NCI-H1048 (cell line): ENCODE results near the gene SLC16A5.
"Not testable (repeated sequence)": the region's sequence is repeated elsewhere in the genome, so short reads cannot be mapped to it uniquely, and the experiment has no call there.

Source experiments
- DNase-seq: peaks from one replicate; lab custom pipeline; 2025; lab: John Stamatoyannopoulos, UW

SLC16A5 gene

DNA sequence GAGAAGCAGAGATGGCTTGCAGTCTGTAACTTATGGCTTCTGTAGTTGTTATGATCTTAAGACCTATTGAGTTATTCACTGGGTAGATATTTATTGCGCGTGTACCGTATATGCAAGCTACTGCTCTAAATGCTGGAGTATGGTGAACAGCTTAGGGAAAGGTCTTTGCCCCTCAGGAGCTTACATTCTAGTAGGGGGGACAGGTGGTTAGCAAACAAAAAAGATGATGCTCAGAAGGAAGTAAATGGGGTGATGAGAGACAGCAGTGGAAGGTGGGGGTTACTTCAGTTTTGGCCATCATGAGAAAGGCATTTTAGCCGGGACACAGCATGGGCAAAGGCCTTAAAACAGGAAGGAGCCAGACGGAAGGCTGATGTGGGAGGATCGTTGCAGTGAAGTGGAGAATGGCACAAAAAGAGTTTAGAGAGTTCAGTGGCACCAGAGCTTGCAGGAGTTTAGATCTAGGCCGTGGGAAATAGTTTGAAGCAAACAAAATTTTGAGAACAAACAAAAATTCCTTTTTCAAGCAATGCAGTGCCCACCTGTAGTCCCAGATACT, 24.1 kb downstream of the SLC16A5 start:
- DNase-seq, result no peak

DNA sequence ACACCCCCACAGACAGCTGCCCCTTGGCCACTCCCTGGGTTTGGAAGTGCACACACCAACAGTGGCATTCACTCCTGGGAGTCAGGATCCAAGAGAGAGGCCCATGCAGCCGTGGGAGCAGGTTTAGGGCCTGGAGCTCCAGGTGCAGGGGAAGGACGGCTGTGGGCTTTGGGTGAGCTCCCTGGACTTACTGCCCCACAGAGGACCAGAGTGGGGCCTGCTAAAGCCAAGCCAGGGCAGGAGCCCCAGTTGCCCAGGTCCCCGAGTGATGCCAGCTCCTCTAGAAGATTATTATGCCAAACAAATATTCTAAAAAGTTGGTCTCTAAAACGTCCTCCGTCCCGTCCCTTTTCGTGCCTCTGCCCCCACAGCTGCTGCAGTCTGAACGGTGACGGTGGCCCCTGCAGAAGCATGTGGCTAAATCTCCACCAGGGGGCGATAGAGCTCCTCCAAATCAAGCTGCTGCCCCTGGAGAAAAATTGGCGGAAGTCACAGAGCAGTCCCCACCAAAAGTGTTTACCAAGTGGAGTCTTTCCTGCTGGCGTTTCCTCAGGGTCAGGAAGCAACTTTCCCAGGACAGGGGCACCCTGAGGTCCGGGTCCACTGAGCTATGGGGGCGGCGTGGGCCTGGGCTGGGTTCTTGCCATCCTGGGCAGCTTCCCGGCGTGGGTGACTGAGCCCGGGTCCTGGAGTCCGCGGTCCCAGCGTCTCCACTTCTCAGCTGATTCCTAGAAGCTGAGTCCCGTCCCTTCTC, 26.2 kb downstream of the SLC16A5 start:
- peak; percentile 58 for DNase-seq

DNA sequence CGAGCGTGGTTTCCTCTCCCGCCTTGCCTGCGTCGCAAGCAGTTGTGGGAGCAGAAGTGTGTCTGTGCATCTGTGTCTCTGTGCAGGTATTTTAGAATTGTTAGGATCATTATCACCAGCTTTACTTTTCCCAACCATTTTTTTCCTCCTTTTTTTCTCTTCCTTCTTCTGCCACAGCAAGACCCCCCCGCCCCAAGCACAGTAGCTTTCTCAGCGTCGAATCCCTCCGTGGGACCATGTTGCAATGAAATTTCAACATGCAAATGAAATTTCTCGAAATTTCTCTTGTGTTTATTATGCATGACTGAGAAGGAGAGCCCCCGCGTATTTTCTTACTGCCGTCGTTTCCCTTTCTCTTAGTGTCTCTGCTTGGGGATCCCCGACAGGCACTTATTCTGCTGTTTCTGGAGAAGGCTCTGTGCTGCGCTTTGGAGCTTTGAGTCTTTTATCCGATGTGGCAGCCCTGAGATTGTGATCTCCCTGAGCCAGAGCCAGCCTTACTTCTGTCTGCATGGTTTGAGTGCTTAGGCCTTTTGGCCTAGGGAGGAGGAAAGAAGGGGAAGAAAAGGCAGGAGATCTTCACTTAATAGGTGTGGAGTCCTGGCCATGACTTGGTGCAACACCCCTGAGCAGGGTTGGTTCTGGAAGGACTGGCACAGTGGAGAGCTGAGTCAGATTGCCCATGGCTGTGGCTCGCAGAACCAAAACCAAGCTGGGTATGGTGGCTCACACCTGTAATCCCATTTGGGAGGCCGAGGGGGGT, 27.0 kb downstream of the SLC16A5 start:
- no peak for DNase-seq

DNA sequence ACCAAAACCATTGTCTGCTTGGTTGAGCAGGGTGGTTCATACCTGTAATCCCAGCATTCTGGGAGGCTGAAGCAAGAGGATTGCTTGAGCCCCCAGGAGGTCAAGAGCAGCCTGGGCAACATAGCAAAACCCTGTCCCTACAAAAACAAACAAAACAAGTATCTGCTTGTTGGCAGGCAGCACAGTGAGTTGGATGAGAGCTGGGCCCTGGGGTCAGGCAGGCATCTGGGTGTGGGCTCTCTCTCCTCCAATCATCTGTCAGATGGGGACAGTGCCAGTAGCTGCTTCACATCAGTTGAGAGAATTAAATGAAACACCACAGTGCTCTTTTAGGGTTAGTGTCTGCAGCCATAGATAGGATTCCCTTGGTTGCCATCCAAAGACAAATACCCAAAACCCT, 27.8 kb downstream of the SLC16A5 start:
- DNase-seq, result no peak

DNA sequence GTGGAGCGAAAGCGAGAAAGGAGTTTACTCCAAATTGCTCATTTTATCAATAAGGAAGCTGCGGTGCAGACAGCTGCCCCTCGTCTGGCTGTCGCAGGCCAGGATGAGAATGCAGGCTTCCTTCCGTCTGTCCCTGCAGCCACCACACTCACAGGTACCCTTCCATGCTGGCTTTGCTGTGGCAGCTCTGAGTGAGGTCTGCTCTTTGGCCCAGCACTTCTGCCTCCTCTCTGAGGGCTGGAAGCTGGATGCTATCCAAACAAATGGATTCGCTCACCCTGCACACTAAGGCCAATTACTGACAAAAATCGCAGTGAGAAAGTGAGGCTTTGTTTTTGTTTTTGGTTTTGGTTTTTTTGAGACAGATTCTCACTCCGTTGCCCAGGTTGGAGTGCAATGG, 29.0 kb downstream of the SLC16A5 start:
- DNase-seq, result no peak

DNA sequence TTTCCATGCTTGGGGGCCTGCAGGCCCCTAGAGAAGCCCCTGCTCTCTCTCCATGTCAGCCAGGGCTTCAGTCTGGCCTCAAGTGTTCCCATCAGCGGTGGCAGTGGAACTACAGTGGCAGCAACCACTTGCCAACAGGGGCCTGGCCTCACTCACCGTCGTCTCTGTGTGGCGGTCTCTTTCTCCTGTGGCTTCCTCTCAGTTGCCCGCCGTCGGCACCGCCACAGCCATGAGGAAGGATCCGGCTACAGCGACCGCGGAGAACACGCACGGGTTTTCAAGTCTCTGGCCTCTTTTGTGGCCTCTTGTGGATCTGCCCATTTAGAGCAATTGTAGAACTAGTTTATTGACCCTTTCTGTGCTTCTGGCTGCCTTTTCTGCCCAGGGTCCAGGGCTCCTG, 30.6 kb downstream of the SLC16A5 start:
- DNase-seq, result no peak

DNA sequence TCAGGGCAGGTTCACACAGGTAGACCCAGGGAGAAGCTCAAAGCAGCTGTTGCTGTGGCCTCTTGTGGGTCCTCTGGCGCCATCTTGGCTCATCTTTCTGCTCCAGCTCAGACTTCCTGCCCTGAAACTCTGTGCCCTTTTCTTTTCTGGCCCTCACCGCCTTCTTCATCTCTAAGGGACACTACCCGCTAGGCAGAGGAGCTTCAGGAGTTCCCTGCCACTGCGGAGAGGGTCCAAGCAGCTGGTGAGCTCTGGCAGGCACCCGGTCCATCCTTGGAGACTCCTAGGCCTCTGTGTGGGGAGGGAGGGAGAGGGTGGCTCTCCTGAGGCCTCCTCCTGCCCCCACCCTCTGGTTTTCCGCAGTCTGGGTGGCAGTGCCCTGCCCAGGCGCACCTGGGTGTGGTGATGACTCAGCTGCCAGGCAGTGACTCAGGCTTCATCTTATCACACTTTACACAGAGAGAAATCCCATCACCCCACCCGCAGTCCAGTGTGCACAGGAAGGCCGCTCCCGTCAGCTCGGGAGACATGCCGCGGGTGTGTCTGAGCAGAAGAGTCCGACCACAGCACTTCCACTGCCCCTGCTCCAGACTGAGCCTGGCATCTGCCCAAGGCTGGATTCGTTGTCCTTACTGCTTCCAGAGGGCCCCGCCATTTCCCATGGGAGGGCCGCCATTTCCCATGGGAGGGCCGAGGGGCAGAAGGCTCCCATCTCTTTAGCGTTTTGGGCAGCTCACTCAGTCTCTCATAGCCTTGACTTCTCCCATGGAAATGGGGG, 36.5 kb downstream of the SLC16A5 start:
- no peak for DNase-seq

DNA sequence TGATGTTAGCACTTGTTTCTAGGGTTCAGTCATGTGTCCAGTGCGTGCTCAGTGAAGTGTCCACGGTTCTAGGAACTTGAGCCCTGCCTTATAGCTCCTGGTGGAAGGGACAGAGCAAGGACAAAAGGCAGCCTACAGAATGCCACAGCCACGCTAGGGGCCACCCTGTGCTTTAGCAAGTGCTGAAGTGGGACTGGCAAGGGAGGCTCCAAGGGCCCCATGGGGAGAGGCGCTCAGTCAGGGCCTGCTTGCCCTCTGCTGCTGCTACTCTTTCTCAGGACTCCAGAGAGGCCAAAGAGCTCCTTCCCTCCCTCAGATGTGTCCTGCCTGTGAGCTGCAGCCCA, 37.0 kb downstream of the SLC16A5 start:
- DNase-seq, result no peak

DNA sequence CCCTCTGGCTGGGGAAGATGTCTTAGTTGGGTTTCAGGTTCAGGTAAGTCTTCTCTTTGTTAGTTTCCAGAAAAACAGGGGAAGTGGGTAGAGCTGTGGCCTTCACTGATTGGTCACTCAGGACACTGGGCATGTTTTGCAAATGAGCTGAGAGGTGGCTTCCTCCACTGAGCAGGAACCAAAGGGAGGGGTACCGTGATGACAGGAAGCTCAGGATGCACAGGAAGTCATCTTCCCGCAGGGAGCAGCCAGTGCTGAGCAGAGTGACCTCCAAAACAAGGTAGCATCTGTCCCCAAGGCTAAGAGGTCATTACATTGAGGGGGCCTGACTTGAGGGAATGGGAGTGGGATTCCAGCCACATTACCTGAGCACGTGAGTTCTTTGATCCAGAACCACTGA, 38.2 kb downstream of the SLC16A5 start:
- DNase-seq, result no peak

DNA sequence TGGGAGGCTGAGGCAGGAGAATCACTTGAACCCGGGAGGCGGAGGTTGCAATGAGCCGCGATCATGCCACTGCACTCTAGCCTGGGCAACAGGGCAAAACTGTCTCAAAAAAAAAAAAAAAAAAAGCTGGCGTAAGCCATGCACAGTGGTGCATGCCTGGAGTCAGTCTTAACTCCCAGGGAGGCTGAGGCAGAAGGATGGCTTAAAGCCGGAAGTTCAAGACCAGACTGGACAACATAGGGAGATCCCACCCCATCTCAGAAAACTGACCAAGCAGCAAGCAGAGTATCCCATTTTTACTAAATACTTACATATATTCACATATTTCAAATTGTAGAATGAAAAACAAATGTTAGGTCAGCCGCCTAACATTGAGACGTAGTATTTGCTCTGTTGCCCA, 39.2 kb downstream of the SLC16A5 start:
- DNase-seq, result no peak

DNA sequence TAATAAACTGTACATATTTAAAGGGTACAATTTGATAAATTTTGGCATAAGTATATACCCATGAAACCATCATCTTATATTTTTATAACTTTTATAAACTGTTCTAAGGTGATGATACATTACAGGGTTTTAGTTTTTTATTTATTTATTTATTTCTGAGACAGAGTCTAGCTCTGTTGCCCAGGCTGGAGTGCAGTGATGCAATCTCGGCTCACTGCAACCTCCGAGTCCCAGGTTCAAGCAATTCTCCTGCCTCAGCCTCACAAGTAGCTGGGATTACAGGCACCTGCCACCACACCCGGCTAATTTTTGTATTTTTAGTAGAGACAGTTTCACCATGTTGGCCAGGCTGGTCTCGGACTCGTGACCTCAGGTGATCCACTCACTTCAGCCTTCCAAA, 40.2 kb downstream of the SLC16A5 start:
- DNase-seq, result not testable (repeated sequence)

DNA sequence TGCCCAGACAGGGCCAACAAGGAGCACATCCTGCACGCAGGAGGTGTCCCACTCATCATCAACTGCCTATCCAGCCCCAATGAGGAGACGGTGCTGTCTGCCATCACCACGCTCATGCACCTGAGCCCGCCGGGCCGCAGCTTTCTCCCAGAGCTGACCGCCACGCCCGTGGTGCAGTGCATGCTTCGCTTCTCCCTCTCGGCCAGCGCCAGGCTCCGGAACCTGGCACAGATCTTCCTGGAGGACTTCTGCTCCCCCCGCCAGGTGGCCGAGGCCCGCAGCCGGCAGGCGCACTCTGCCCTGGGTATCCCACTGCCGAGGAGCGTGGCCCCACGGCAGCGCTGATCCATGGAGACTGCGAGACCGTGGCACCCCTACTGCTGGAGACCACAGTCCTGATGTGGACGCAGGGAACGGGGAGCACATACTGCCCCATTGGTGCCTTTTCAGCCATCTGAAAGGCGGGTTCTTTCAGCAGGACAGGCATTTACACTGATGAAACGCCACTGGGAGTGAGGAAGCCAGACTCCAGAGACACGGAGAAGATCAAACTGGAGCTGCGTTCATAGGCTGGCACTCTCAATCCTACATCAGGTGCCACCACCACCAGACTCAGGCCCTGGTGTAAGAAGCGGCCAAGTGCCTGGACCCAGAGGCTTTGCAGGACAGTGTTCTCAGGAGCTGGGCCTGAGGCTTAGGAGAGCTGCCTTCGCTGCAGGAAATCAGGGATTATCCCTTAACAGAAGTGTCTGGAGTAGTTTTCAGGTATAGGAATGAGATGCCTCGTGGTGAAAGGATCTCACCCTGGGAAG, 41.1 kb downstream of the SLC16A5 start:
- DNase-seq, result no peak

DNA sequence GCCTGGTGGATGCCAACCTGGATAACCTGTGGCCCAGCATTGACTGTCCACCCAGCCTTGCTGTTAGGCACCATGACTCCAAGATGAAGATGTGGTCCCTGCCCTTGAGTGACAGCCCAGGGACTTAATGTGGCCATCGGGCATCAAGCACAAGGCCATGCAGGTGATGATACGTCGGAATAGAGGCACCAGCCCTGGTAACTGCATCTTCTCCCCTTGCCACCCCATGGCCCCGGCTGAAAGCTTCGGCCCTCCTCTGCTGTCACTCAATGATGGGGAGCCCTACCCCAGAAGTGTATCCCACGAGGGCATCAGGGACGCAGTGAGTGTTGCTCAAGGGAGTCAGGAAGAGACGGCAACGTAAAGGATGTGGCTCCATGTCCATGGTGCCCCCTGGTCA, 41.8 kb downstream of the SLC16A5 start:
- no peak for DNase-seq

DNA sequence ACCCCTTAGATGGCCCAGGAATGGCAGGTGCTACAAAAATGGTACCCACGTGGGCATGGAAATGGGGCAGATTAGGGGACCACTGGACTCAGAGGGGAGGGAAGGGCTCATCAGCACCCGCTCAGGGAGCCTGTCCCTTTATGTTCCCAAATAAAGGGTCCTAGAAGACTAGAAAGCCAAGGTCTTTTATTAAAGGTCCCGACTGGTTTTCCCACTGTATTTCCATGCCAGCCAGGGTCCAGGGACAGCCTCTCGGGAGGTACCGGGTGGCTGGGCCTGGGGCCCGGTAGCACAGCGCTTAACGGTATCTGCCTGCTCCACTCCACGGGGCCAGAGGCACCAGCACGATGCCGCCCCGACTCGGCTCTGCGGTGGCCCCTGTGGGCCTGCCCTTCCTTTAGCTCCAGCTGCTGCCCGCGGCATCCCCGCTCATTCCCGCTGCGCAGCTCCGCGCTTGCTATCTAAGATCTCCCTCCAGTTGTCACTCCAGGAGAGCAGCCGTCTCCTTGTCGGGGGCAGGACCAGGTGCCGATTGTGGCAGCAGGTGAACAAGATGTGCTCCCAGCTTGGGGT, 42.4 kb downstream of the SLC16A5 start:
- DNase-seq, result no peak

DNA sequence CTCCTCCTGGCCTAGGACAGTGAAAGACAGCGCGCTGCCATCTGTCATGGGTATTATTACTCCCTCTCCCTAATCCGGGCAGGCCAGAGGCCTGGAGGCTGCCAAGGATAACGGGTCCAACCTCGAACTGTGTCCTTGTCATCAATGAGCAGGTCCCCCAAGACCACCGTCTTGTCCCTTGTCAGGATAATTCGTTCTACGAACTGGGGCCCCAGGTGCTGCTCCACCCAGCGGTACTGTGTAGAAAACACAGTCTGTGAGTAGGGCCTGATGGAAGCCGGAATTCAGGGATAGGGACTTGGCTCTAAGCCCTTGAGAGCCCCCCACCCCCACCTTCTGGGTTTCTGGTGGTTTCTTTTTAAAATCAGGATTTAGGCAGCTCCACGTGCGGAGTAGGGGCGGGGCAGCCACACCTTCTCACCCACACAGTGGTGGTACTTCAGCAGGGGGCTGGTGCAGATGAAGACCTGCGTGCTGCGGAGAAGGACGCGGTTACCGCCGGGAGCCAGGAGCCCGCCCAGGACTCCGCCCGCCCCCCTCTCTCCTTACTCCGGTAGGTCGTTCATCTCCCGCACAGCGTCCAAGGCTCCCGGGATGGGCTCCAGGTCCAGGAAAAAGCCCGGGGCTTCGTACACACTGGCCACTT, 43.0 kb downstream of the SLC16A5 start:
- peak; percentile 13 for DNase-seq

DNA sequence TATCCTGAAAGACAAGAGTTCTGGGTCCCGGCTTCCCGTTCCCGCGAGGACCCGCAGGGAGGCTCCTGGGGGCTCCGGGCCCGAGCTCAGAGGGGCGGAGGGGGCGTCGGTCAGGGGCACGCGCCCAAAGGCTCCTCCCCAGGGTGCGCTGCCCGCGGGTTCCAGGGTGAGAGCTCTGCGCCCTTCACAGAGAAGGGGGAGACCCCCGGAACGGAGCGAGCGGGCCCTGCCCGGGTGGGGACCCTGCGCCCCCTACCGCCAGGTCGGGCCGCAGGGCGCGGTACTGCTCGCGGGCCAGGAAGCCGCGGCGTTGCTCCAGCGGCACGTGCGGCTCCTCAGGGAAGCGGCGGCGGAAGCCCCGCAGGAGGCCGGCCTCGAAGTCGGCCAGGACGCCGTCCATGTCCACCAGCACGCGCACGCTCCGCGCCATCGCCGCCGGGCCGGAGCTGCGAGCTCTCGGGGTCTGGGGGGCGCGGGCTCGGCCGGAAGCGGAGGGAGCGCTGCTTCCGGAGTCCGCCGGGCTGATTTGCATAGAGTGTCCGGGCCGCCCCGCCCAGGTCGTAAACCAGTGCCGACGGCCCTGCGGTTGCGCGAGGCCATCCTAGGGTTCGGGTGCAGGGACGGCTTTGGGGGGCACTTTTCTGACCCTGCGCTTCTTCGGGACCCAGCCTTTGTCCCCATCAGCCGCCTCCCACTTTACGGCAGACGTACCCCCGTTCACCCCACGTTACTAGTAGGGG, 43.7 kb downstream of the SLC16A5 start, which contains the start of gene NT5C:
Gene NT5C, minus strand, starts transcription at position 465 of the 740 bp plus-strand sequence. Its CDS starts 35 bp downstream, at position 430.
- peak; percentile 63 for DNase-seq

DNA sequence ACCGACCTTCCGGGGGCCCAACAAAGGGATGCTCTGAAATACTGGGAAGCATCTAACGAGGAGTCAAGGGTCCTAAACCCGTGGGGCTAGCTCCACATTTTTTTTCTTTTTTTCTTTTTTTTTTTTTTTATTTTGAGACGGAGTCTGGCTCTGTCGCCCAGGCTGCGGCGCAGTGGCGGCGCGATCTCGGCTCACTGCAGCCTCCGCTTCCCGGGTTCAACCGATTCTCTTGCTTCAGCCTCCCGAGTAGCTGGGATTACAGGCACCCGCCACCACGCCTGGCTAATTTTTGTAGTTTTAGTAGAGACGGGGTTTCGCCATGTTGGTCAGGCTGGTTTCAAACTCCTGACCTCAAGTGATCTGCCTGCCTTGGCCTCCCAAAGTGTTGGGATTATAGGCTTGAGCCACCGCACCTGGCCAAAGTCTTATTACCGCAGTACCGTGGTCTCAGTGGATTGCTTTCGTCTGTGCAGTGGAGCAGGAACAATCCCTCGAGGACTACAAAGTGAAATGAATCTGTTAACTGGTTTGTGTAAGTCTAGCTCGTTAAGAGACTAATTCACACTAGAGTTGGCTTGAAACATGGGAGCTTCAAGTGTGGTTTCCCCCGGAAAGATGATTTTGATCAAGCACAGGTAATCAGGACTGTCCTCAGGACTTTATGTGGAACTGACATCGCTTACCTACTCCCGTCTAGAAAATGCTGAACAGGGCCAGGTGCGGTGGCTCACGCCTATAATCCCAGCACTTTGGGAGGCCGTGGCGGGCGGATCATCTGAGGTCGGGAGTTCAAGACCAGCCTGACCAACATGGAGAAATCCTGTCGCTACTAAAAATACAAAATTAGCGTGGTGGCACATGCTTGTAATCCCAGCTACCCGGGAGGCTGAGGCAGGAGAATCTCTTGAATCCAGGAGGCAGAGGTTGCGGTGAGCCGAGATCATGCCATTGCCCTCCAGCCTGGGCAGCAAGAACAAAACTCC, 44.6 kb downstream of the SLC16A5 start:
- not testable (repeated sequence) for DNase-seq

DNA sequence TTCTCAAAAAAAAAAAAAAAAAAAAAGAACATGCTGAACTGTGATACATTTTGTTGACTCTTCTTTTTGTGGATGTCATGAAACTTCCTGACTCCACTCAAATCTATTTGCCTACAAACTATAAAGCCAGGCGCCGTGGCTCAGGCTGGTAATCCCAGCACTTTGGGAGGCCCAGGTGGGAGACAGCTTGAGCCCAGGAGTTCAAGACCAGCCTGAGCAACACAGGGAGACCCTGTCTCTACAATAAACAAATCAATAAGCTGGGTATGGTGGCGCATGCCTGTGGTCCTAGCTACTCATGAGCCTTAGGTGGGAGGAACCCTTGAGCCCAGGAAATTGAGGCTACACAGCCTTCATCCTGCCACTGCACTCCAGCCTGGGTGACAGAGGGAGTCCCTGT, 45.2 kb downstream of the SLC16A5 start:
- DNase-seq, result no peak
